ENCODE measurements around the gene CREB3L2.
"Not testable (repeated sequence)": the region's sequence is repeated elsewhere in the genome, so short reads cannot be mapped to it uniquely, and the experiment has no call there.

CREB3L2 gene

GRCh38 chr7:137835486-137836112 is 166.3 kb downstream of the CREB3L2 start:
- no peak for DNase-seq (ENCODE audit: low read depth)

GRCh38 chr7:137834552-137834951 is 167.3 kb downstream of the CREB3L2 start:
- DNase-seq (ENCODE audit: low read depth), result no peak

GRCh38 chr7:137832990-137833389 is 168.9 kb downstream of the CREB3L2 start:
- not testable (repeated sequence) for DNase-seq (ENCODE audit: low read depth)

GRCh38 chr7:137832382-137832781 is 169.5 kb downstream of the CREB3L2 start:
- no peak for DNase-seq (ENCODE audit: low read depth)

GRCh38 chr7:137831555-137831954 is 170.3 kb downstream of the CREB3L2 start:
- DNase-seq (ENCODE audit: low read depth), result not testable (repeated sequence)

GRCh38 chr7:137829337-137829992 is 172.4 kb downstream of the CREB3L2 start:
- no peak for DNase-seq (ENCODE audit: low read depth)

GRCh38 chr7:137828456-137828855 is 173.4 kb downstream of the CREB3L2 start:
- DNase-seq (ENCODE audit: low read depth), result no peak

- no peak for DNase-seq (ENCODE audit: low read depth)
Observed at GRCh38 chr7:137825489-137825888, 176.4 kb downstream of the CREB3L2 start.

Data from stimulated activated CD8-positive, alpha-beta memory T cell treated with anti-CD3 and anti-CD28 coated beads, Interleukin-15, amount 100 ng/mL, for 1 hour (primary cell).